ENCODE measurements around the gene VMO1. TPM values are rescaled to one million over a fixed set of nuclear protein-coding genes. Genes with fewer than 3 reads are reported as not detected.
A peak's percentile ranks its signal among the peaks of the same experiment; 100 is the strongest.

The VMO1 gene
- total RNA-seq, 4 donors from 2014 or later, result 1.3 to 3.5 TPM; not detected in 2

DNA sequence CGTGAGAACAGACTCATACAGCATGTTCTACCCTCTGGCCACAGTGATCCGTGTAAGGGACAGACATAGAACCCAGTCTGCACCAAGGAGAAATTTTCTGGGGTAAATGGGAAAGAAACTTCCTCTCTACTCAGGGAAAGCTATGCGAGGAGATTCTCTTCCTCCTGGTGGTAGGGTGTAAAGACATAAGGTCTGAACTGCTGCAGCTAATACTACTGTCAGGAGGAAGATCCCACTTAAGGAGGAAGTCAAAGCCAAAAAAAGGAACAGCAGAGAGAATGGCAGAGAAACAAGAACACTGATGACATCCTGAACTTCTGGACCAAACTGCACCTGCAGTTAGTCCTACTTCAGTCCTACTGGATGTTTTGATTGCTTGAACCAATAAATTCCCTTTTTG is 21.6 kb downstream of the VMO1 start:
- WGBS, 2 donors (ENCODE audit: low coverage in 1 of 2), result 47 to 58% methylated on average over 2 of the region's 3 CpGs
- H3K27me3 ChIP-seq, result peaks cover 39% of the 10 kb centered on the region

DNA sequence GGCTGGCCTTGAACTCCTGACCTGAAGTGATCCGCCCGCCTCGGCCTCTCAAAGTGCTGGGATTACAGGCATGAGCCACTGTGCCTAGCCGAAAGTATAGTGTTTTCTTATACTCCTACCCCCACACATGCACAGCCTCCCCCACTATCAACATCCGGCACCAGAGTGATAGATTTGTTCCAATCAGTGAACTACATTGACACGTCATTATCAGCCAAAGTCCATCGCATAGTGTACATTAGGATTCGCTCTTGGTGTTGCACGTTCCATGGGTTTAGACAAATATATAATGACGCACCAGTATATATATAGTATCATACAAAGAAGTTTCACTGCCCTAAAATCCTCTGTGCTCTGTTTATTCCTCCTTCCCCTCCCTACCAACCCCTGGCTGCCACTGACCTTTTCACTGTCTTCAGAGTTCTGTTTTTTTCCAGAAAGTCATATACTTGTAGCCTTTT is 26.4 kb downstream of the VMO1 start:
- 60 to 87% methylated on average over 5 to 7 of the region's 10 CpGs for WGBS, 2 donors (ENCODE audit: low coverage in 1 of 2)
- peak; percentile 43 for ATAC-seq

More for the DNA sequence above, 21.6 kb downstream of the VMO1 start:
- no peak overlapping the region for H3K4me3 ChIP-seq
- H3K9me3 ChIP-seq, result no peaks in the 10 kb centered on the region
- no peaks in the 10 kb centered on the region for H3K36me3 ChIP-seq
- H3K27ac ChIP-seq, result peak overlapping the region in 1 of 4 donors; percentile 33
- TF ChIP-seq POLR2AphosphoS5 (IDR thresholded peaks at IDR 0.05) (no peak), POLR2A (IDR thresholded peaks at IDR 0.05) (no peak), CTCF (IDR thresholded peaks at IDR 0.05) (no peak), EP300 (IDR thresholded peaks at IDR 0.05) (no peak)
- ATAC-seq, result peak; percentile 60
- H3K4me1 ChIP-seq, result no peaks in the 10 kb centered on the region

DNA sequence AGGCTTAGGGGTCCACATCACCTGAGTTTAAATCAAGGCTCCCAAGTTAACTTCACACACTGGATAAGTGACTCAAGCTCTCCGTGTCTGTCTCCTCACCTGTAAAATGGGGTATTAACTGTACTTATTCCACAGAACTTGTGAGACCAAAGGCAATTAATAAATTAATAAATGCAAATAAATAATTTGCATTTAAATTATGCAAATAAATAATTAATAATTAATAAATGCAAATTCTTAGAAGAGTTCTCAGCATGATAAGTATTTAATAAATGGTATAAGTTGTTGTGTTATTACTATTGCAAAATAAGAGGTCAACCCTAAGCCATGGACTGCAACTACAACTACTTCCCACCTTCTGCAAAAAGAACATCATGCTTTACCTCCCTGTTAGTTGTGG is 32.8 kb downstream of the VMO1 start:
- H3K4me1 ChIP-seq, result peaks cover 0 to 1% (median 0%) of the 10 kb centered on the region in 3 donors
- H3K27me3 ChIP-seq, result peaks cover 89% of the 10 kb centered on the region
- no peaks in the 10 kb centered on the region for H3K36me3 ChIP-seq
- H3K9me3 ChIP-seq, result no peaks in the 10 kb centered on the region
- no peak for ATAC-seq
- WGBS, 2 donors (ENCODE audit: low coverage in 1 of 2), result 50 to 72% methylated on average over 1 of the region's 1 CpG
- TF ChIP-seq POLR2AphosphoS5 (IDR thresholded peaks at IDR 0.05) (no peak), CTCF (IDR thresholded peaks at IDR 0.05) (no peak), POLR2A (IDR thresholded peaks at IDR 0.05) (no peak), EP300 (IDR thresholded peaks at IDR 0.05) (no peak)
- H3K4me3 ChIP-seq, result no peak overlapping the region
- no peak overlapping the region for H3K27ac ChIP-seq

More for the DNA sequence above, 26.4 kb downstream of the VMO1 start:
- H3K36me3 ChIP-seq, result no peaks in the 10 kb centered on the region
- H3K27me3 ChIP-seq, result peaks cover 74% of the 10 kb centered on the region
- H3K4me1 ChIP-seq, result no peaks in the 10 kb centered on the region
- H3K27ac ChIP-seq, result no peak overlapping the region
- H3K4me3 ChIP-seq, result no peak overlapping the region
- H3K9me3 ChIP-seq, result no peaks in the 10 kb centered on the region
- TF ChIP-seq POLR2A (IDR thresholded peaks at IDR 0.05) (no peak), EP300 (IDR thresholded peaks at IDR 0.05) (no peak), CTCF (IDR thresholded peaks at IDR 0.05) (no peak), POLR2AphosphoS5 (IDR thresholded peaks at IDR 0.05) (no peak)

GRCh38 chr17:4751932-4752331 is 34.2 kb downstream of the VMO1 start:
- no peak for ATAC-seq
- 59 to 82% methylated on average over 2 to 5 of the region's 5 CpGs for WGBS, 2 donors (ENCODE audit: low coverage in 1 of 2)
- Histone ChIP-seq H3K36me3 (no peaks in the 10 kb centered on the region), H3K4me1 (peaks cover 0 to 6% (median 0%) of the 10 kb centered on the region in 3 donors), H3K9me3 (no peaks in the 10 kb centered on the region), H3K27me3 (peaks cover 86% of the 10 kb centered on the region), H3K4me3 (no peak overlapping the region), H3K27ac (no peak overlapping the region)
- TF ChIP-seq CTCF (IDR thresholded peaks at IDR 0.05), result no peak

DNA sequence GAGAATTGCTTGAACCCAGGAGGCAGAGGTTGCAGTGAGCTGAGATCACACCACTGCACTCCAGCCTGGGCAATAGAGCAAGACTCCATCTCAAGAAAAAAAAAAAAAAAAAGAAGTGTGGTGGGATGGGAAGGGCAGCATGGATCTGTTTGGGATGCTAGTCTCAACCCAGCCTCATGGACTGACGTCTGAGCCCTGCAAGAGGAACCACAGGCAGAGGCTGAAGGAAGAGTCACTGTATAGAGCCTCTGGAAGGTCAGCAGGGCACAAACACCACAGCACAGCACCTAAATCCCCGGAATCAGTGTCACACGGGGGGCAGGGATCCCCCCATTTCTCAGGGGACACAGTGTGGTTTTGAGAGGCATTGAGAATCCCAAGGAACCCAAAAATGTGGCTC is 35.6 kb downstream of the VMO1 start:
- TF ChIP-seq CTCF (IDR thresholded peaks at IDR 0.05) (no peak), POLR2A (IDR thresholded peaks at IDR 0.05) (no peak), EP300 (IDR thresholded peaks at IDR 0.05) (no peak), POLR2AphosphoS5 (IDR thresholded peaks at IDR 0.05) (no peak)
- no peak overlapping the region for H3K4me3 ChIP-seq
- peaks cover 0 to 9% (median 0%) of the 10 kb centered on the region in 3 donors for H3K4me1 ChIP-seq
- H3K36me3 ChIP-seq, result no peaks in the 10 kb centered on the region
- WGBS, 2 donors (ENCODE audit: low coverage in 1 of 2), result 56% methylated on average over 3 of the region's 3 CpGs; no CpG with 5 or more reads in 1 of the 2 donors
- H3K27ac ChIP-seq, result no peak overlapping the region
- H3K9me3 ChIP-seq, result no peaks in the 10 kb centered on the region
- no peak for ATAC-seq
- H3K27me3 ChIP-seq, result peaks cover 85% of the 10 kb centered on the region
